HL-60 (cell line): ENCODE results near the gene MAP3K6.
A peak's percentile ranks its signal among the peaks of the same experiment; 100 is the strongest.

Experiments used
- DNase-seq, 2 experiments: peaks; one replicate each; pipeline ENCODE4 v3.0.0-alpha.2; 2010 to 2020; ENCODE audit warnings: low read depth in 1 of 2, low spot score in 1 of 2
- H3K27ac ChIP-seq: fragments of 250-450 bp; sonication (Bioruptor Pico); replicated peaks from 2 replicates; pipeline ENCODE4 v1.5.1; 2020; ENCODE audit warnings: mild to moderate bottlenecking, moderate library complexity
- H3K27me3 ChIP-seq: fragments of 250-450 bp; sonication (Bioruptor Pico); 2 replicates; pipeline ENCODE4 v1.5.1; 2021; ENCODE audit warnings: mild to moderate bottlenecking, moderate library complexity; ENCODE audit not compliant: insufficient read depth, poor library complexity, severe bottlenecking
- H3K4me3 ChIP-seq: replicated peaks from 2 replicates; pipeline ENCODE4 v1.5.1; 2011; ENCODE audit warnings: mild to moderate bottlenecking, control low read depth, low read length; ENCODE audit not compliant: insufficient read depth
- GABPA ChIP-seq: IDR thresholded peaks from 2 replicates; pipeline ENCODE4 v1.6.1; 2012; ENCODE audit warnings: low read depth
- POLR2AphosphoS5 ChIP-seq: IDR thresholded peaks from 2 replicates; pipeline ENCODE4 v1.6.1; 2012; ENCODE audit warnings: low read depth
- SPI1 ChIP-seq: IDR thresholded peaks from 2 replicates; pipeline ENCODE4 v1.6.1; 2012; ENCODE audit warnings: low read depth, mild to moderate bottlenecking, borderline replicate concordance
- TF ChIP-seq, protein P1 (sequence below): IDR thresholded peaks from one replicate; pipeline ENCODE4 v1.5.1; 2011; ENCODE audit warnings: low read length, control low read depth, inconsistent platforms; ENCODE audit not compliant: insufficient read depth
- TF ChIP-seq, protein P2 (sequence below): IDR thresholded peaks from 2 replicates; pipeline ENCODE4 v1.6.1; 2012; ENCODE audit warnings: low read depth; ENCODE audit not compliant: insufficient replicate concordance

Gene MAP3K6

DNA sequence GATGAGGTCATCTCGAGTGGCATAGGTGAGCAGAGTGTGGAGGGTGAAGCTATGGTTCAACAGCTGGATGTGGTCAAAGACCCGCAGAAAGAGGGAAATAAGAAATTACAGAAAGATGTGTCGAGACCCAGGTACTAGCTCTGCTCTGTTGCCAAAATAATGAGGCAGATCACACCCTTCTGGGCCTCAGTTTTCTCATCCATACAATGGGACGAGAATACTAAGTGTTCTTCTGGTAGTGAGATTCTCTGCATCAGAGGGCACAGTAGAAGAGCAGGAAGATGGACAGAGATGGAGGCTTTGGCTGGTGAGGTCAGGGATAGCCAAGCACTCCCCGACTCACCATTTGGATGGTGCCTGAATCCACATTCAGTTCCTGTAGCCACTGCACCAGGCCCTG is 11.1 kb downstream of the MAP3K6 start:
- H3K27me3 ChIP-seq: peaks cover 6% of the 10 kb centered on the region
- no peak overlapping the region for H3K4me3 ChIP-seq
- DNase-seq: no peak
- TF ChIP-seq POLR2AphosphoS5 (0 out of 2 replicates have a peak, but pooled peaks have one; percentile 11), SPI1 (no peak)
- H3K27ac ChIP-seq: no peak overlapping the region

DNA sequence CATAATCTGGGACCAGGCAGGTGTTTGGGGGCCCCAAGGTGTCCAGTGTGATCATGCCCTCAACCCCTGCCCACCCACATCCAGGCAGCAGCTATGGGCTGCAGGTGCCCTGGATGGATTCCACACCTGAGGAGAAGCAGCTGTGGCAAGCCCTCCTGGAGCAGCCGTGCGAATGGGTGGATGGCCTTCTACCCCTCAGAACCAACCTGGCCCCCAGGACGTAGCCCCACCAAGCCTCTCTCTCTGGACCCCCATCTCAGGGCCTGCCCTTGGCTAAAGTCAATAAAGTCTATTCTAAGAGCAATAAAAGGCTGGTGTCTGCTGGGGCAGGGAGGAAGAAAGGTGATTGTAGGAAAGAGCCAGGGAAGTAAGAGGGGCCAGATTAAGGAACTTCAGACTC is 13.1 kb downstream of the MAP3K6 start:
- DNase-seq: no peak
- Histone ChIP-seq H3K27ac (no peak overlapping the region), H3K27me3 (no peaks in the 10 kb centered on the region), H3K4me3 (no peak overlapping the region)
- TF ChIP-seq SPI1: no peak
- TF ChIP-seq, protein P1, sequence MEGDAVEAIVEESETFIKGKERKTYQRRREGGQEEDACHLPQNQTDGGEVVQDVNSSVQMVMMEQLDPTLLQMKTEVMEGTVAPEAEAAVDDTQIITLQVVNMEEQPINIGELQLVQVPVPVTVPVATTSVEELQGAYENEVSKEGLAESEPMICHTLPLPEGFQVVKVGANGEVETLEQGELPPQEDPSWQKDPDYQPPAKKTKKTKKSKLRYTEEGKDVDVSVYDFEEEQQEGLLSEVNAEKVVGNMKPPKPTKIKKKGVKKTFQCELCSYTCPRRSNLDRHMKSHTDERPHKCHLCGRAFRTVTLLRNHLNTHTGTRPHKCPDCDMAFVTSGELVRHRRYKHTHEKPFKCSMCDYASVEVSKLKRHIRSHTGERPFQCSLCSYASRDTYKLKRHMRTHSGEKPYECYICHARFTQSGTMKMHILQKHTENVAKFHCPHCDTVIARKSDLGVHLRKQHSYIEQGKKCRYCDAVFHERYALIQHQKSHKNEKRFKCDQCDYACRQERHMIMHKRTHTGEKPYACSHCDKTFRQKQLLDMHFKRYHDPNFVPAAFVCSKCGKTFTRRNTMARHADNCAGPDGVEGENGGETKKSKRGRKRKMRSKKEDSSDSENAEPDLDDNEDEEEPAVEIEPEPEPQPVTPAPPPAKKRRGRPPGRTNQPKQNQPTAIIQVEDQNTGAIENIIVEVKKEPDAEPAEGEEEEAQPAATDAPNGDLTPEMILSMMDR: no peak

DNA sequence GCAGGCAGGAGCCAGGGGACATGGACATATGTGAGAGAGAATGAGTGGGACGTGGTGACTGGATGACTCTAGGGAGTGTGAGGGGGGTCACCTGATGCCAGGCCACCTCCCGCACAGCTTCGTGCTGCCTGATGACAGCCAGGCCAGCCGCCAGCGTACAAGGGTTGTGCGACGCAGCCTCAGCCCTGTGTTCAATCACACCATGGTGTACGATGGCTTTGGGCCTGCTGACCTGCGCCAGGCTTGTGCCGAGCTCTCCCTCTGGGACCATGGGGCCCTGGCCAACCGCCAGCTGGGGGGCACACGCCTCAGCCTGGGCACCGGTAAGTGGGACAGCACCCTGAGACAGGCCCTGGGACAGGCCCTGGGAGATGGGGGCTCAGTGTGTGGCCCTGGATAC is 13.6 kb downstream of the MAP3K6 start:
- Histone ChIP-seq H3K27me3 (no peaks in the 10 kb centered on the region), H3K4me3 (no peak overlapping the region), H3K27ac (no peak overlapping the region)
- TF ChIP-seq POLR2AphosphoS5 (0 out of 2 replicates have a peak, but pooled peaks have one; percentile 25), SPI1 (no peak)
- no peak for DNase-seq

DNA sequence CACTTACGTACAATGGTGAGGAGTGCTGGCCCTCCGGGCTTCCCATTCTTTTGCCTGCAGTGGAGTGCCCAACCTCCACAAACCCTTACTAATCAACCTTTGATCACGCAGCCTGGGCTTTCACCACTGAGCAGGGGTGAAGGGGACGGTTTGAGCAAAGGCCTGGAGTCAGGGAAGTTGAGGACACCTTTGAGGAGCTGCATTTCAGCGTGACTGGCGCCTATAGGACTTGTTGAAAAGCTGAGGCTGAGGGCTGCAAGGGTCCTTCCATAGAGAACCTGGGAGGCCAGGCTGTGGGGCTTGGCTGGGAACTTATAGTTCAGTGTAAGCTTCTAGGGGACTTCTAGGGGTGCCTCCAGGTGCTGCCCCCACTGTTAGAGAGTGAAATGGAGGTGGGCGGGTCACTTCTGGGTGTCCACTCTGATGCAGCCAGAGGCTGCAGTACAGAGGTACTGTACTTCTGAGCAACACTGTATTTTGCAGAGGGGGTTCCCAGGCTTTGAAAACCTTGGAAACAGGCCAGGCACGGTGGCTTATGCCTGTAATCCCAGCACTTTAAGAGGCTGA is 15.1 kb downstream of the MAP3K6 start:
- Histone ChIP-seq H3K27ac (no peak overlapping the region), H3K4me3 (no peak overlapping the region), H3K27me3 (no peaks in the 10 kb centered on the region)
- no peak for DNase-seq
- TF ChIP-seq SPI1: no peak
- TF ChIP-seq, protein P2, sequence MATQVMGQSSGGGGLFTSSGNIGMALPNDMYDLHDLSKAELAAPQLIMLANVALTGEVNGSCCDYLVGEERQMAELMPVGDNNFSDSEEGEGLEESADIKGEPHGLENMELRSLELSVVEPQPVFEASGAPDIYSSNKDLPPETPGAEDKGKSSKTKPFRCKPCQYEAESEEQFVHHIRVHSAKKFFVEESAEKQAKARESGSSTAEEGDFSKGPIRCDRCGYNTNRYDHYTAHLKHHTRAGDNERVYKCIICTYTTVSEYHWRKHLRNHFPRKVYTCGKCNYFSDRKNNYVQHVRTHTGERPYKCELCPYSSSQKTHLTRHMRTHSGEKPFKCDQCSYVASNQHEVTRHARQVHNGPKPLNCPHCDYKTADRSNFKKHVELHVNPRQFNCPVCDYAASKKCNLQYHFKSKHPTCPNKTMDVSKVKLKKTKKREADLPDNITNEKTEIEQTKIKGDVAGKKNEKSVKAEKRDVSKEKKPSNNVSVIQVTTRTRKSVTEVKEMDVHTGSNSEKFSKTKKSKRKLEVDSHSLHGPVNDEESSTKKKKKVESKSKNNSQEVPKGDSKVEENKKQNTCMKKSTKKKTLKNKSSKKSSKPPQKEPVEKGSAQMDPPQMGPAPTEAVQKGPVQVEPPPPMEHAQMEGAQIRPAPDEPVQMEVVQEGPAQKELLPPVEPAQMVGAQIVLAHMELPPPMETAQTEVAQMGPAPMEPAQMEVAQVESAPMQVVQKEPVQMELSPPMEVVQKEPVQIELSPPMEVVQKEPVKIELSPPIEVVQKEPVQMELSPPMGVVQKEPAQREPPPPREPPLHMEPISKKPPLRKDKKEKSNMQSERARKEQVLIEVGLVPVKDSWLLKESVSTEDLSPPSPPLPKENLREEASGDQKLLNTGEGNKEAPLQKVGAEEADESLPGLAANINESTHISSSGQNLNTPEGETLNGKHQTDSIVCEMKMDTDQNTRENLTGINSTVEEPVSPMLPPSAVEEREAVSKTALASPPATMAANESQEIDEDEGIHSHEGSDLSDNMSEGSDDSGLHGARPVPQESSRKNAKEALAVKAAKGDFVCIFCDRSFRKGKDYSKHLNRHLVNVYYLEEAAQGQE: no peak
- TF ChIP-seq POLR2AphosphoS5: no peak
- TF ChIP-seq, protein P1: no peak
- TF ChIP-seq GABPA: no peak

DNA sequence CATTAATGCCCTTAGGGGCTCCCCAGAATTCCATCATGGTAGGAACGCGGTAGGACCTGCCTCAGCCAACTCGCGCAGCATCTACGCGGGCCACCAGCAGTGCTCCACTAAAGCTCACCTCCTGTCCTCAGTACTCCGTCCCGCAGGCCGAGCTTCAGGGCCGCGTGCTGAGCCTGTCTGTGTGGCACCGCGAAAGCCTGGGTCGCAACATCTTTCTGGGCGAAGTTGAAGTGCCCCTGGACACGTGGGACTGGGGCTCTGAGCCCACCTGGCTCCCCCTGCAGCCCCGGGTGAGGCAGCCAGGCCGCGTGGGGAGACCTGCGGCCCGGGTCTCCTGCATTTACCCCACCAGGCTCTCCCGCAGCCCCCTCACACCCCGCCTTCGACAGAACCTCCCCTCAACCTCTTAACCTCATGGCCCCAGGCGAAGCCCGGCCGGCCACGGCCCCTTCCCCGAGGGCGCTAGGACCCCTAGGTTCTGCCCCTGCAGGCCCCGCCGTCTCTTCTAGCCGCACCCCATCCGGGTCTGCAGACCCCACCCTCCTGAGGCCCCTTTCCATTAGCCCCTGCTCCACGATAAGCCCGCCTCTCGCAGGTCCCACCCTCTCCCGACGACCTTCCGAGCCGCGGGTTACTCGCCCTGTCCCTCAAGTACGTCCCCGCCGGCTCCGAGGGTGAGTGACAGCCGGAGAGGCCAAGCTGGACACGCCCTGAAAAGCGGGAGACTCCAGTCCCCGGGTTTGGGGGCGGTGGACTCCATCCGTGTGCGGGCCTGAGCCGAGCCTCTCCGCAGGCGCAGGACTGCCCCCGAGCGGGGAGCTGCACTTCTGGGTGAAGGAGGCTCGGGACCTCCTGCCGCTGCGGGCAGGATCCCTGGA is 15.9 kb downstream of the MAP3K6 start:
- Histone ChIP-seq H3K27ac (no peak overlapping the region), H3K27me3 (no peaks in the 10 kb centered on the region), H3K4me3 (no peak overlapping the region)
- no peak for DNase-seq
- TF ChIP-seq POLR2AphosphoS5: 0 out of 2 replicates have a peak, but pooled peaks have one; percentile 11
- TF ChIP-seq SPI1: no peak
- no peak for TF ChIP-seq GABPA
- TF ChIP-seq, protein P2: no peak
